GM18507 (cell line): ENCODE results near the gene SGSM2.

ENCODE experiments used
- DNase-seq: peaks from one replicate; pipeline ENCODE4 v3.0.0; 2011; ENCODE audit warnings: low read depth; ENCODE audit not compliant: insufficient read length; ENCODE audit errors: extremely low spot score
- FAIRE-seq: peaks from 2 replicates; lab custom pipeline; 2011; peaks lifted over from hg19 to GRCh38; lab: Jason Lieb, UNC

The SGSM2 gene

DNA sequence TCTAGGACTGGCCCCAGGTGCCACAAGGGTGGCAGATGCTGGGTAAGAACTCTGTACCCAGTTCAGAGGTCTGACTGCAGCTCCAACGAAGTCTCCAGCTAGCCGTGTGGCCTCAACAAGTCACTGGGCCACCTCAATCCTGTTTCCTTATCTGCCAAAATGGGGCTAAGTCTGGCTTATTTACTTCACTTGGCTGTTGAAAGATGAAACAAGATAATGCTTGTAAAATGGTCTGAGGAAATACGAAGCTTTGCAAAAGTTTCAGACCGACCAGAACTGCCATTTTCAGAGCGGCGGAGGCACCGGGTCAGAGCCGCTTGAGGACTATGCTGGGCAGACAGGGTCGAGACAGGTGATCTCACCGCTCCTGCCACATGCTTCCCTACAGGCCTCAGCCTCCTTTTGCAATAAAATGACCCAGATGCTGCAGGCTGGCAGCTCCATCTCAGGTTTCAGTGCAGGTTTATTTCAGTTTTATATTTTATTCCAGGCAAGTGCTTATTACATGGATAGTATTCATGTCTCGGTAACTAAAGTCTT is 46.4 kb downstream of the SGSM2 start:
- FAIRE-seq (no peak), DNase-seq (no peak)

- no peak for DNase-seq
- no peak for FAIRE-seq
Measured at GRCh38 chr17:2384439-2385127, 47.3 kb downstream of the SGSM2 start.

GRCh38 chr17:2385240-2386210 is 48.2 kb downstream of the SGSM2 start:
- FAIRE-seq (no peak), DNase-seq (no peak)

- FAIRE-seq (no peak), DNase-seq (no peak)
Measured at GRCh38 chr17:2386400-2387085, 49.2 kb downstream of the SGSM2 start.

- no peak for DNase-seq
- no peak for FAIRE-seq
Measured at GRCh38 chr17:2387086-2388019, 50.1 kb downstream of the SGSM2 start.

DNA sequence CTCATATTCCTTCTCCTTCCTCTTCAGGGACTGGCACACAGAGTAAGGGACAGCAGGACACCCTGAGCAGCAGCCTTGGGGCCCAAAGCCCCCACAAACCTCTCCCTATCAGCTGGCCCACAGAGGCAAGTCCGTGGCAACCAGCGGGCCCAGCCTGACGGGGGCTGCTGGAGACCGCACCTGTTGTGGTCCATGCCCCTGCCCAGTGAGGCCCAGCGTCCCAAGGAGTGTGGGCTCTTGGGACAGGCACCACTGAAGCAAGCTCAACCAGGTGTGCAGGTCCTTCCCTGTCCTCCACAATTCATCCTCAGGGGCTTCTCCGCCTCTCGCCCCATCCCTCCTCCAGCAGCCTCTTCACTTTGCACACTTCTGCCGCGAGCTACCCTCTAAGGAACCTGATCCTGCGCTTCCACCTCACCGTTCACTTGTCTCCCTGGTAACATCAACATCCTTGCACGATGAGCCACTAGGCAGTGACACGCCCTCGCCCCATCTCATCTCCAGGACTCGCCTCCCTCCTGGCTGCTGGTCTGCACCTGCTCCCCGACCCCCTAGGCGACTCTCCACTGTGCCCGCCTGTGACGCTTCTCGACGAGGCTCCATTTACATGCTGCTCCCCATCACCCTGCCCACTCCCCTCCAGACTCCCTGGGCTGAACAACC is 50.9 kb downstream of the SGSM2 start:
- DNase-seq (no peak), FAIRE-seq (no peak)

DNA sequence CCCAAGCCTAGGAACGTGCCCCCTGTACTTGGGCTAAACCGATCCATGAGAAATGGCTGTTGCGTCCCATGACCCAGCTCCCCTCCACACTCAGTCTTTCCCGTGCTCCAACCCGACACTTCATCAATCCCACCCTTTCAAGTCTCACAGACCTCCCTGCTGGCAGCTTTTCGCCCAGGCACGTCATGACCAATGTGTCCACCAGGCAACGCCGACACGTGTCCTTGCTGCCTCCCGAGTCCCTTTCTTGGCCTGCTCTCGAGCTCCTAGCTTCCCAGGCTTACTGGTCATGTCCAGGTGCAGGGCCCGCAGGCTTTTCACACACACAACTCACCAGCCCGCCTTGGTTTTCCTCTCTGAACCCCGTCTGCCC is 51.4 kb downstream of the SGSM2 start:
- FAIRE-seq = no peak
- DNase-seq = no peak

DNA sequence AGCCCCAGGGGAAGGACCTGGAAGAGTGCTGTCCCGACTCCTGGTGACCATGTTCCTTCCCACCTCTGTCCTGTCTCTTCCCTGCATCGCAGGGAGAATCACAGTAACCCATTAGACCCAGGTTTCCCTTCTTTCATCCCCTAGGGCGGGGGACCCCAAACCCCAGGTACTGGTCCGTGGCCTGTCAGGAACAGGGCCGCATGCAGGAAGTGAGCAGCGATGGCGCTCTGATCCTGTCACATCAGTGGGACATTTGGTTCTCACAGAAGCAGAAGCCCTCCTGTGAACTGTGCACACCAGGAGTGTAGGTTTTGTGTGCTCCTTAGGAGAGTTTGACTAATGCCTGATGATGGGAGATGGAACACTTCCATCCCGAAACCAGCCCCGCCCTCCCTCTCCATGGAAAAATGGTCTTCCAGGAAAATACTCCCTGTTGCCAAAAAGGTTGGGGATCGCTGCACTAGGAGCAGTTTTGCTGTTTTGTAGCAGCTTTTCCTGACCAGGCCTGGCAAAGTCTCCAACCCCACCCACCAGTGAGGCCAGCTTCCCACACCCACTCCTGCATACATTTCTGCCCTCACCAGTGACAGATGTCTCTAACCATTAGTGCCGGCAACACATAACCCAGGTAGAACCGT is 53.0 kb downstream of the SGSM2 start:
- no peak for FAIRE-seq

GRCh38 chr17:2391597-2392251 is 54.4 kb downstream of the SGSM2 start:
- no peak for DNase-seq
- peak; percentile 35 for FAIRE-seq

More for the DNA sequence above, 53.0 kb downstream of the SGSM2 start:
- no peak for DNase-seq

GRCh38 chr17:2392252-2393173 is 55.2 kb downstream of the SGSM2 start:
- FAIRE-seq (peak; percentile 91), DNase-seq (peak; percentile 81)

- FAIRE-seq (peak; percentile 84), DNase-seq (no peak)
Measured at GRCh38 chr17:2393174-2393953, 56.1 kb downstream of the SGSM2 start.

- no peak for DNase-seq
- FAIRE-seq = no peak
Measured at GRCh38 chr17:2393954-2394749, 56.9 kb downstream of the SGSM2 start.

DNA sequence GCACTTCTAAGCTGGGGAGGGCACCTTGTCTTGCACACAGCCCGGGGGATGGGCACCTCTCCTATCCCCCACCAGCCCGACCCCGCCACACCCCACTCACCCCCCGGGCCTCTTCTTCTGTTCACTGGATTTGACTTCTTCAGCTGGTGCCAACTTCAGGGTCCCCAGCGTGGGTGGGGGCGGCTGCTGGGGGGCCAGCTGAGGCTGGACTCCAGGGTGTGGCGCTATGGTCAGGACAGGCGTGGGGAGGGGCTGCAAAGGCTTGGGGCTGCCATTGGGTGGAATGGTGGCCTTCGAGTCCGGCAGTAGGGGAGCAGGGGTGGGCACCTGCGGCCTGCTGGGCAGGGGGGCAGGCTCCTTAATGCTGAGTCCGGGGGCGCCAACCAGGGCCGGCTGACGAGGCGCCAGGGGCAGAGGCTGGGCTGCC is 57.5 kb downstream of the SGSM2 start:
- no peak for DNase-seq
- no peak for FAIRE-seq

DNA sequence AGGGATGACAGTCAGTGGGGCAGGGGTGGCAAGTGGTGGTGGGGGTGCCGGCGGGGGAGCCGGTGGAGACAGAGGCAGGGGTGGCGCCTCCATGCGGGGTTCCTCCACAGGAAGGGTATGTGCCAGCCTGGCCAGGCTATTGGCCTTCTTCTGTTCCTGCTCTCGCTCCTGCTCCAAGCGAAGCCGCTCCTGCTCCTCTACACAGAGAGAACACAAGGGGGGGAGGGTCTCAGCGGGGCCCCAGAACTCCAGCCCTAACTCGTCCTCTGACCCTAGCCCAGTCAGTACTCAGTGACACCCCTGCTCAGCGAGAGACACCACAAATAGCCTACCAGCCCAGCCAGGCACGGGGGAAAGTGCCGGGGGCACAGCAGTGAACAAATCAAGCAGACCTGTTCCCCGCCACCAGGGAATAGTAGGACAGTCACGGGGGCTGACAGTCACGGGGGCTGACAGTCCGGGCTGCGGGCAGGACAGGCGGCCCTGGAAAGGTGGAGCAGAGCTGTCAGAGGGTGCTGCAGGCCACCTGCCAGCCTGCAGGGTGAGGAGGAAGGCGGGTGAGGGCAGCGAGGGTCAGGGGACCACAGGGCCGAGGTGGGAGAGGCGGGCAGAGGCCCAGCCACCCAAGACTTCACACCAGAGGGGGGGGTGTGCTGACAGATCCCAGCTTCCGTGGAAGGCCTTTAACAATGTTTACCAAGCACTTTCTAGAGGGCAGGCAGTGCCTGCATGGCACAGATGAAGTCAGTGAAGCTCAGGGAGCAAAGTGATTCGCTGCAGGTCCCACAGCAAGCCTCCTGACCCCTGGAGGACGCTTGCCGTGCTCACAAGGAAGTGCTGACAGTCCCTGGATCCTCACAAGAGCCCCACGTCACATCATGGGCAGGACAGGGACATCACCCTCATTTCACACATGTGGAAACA is 58.2 kb downstream of the SGSM2 start:
- DNase-seq (no peak), FAIRE-seq (no peak)
